Upper lobe of left lung (tissue), 4 donors: ENCODE data around the gene EGFLAM.

Source experiments
- EP300 ChIP-seq, 4 donors: sonication (generic); formaldehyde crosslinking; IDR thresholded peaks; one replicate each; pipeline ENCODE4 v1.5.1; 2017; ENCODE audit warnings: antibody characterized with exemption in 4 of 4, control low read depth in 2 of 4
- POLR2A ChIP-seq, 4 donors: fragments of 450-650 bp; IDR thresholded peaks; one replicate each; pipeline ENCODE4 v1.5.1; 2016 to 2017; ENCODE audit warnings: antibody characterized with exemption in 4 of 4, mild to moderate bottlenecking in 2 of 4
- TF ChIP-seq, protein P1 (sequence below), 6 experiments: fragments of 450-650 bp in 4 of 6; fragments of 200-600 bp in 2 of 6; sonication (generic) in 2 of 6; IDR thresholded peaks; one replicate each; pipeline ENCODE4 v1.5.1; 2016 to 2019; ENCODE audit warnings: antibody characterized with exemption in 6 of 6

DNA sequence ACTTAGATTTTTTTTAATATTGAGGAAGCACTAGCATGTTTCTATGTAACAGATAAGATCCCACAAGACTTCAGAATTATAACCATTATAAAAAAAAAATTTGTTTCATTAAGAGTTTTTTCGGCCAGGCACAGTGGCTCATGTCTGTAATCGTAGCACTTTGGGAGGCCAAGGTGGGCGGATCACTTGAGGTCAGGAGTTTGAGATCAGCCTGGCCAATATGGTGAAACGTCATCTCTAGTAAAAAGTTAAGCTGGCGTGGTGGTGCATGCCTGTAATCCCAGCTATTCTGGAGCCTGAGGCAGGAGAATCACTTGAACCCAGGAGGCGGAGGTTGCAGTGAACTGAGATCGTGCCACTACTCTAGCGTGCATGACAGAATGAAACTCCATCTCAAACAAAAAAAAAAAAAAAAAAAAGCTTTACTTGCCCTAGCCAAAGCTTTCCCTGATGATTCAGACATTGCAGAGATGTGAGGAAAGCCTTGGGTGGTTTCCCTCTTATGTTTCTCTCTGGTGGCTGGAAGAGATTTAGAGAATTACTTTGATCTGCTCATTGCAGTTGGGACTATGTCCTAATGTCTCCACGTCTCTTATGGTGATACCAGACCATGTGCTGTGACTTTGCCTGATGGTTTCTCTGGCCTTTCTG is 65.4 kb downstream of the EGFLAM start:
- no peak for TF ChIP-seq EP300 (IDR thresholded peaks at IDR 0.05)
- TF ChIP-seq, protein P1, sequence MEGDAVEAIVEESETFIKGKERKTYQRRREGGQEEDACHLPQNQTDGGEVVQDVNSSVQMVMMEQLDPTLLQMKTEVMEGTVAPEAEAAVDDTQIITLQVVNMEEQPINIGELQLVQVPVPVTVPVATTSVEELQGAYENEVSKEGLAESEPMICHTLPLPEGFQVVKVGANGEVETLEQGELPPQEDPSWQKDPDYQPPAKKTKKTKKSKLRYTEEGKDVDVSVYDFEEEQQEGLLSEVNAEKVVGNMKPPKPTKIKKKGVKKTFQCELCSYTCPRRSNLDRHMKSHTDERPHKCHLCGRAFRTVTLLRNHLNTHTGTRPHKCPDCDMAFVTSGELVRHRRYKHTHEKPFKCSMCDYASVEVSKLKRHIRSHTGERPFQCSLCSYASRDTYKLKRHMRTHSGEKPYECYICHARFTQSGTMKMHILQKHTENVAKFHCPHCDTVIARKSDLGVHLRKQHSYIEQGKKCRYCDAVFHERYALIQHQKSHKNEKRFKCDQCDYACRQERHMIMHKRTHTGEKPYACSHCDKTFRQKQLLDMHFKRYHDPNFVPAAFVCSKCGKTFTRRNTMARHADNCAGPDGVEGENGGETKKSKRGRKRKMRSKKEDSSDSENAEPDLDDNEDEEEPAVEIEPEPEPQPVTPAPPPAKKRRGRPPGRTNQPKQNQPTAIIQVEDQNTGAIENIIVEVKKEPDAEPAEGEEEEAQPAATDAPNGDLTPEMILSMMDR (IDR thresholded peaks at IDR 0.05) = no peak
- no peak for TF ChIP-seq POLR2A (IDR thresholded peaks at IDR 0.05)
